Nucleus accumbens (tissue), 56 donors: ENCODE measurements around the gene RDH13.

ENCODE experiments used
- DNase-seq, 56 donors: peaks; one replicate each; lab custom pipeline; 2025; lab: John Stamatoyannopoulos, UW

Gene RDH13

DNA sequence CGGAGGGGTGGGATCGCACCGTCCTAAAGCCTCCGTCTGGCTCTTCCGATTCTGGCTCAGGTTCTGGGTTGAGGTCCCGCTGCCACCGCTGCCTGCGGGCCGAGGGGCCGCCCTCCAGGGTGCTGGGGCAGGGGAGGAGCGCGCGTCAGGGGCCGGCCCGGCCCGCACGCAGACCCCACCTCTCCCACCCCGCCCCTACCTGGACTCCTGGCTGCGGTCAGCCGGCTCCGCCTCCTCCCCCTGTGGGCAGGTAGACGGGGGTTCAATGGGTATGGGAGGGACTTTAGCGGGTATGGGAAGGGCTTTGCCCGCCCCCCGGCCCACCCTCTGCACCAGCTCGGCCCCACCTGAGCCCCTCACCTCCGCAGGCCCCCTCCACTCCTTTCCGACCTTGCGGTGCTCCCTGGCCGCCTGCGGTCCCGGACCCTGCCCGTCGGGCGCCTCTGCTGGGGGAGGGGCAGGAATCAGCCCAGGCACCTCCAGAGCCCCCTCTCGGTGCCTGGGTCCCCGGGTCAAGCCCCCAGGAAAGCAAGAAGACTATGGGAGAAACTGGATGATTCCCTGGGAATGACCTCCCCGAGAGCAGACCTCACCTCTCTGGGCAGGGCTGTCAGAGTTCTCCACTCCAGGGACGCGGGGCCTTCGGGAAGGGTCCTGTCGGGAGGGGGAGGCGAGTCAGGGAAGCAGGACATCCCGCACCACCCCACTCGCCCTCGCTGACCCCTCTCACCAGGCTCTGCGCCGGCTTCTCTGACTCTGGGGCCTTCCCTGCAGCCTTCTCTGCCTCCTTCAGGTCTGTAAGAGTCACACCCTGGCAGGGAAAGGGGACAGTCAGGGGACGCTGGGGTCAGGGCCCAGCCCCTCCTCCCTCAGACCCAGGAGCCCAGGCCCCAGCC lies 29.7 kb upstream of the RDH13 start:
- DNase-seq: no peak

DNA sequence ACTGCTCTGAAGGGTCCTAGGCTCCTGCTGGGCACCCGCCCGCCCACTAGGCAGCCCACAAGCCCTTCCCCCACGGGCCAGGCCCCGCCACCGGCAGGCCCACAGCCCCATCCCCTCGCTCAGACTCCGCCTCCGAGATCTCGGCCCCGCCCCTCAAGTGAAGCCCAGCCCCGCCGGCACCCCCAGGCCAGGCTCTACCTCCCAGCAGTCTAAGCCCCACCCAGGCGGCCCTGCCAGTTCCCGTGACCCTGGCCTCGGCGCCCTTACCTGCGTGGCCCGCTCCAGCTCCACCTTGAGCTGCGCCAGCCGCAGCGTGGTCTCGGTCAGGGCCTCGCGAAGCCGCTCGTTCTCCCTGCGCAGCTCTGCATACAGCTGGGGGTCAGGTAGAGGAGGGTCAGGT lies 29.0 kb upstream of the RDH13 start:
- DNase-seq: no peak

GRCh38 chr19:55091126-55091910 lies 28.4 kb upstream of the RDH13 start:
- no peak for DNase-seq

DNA sequence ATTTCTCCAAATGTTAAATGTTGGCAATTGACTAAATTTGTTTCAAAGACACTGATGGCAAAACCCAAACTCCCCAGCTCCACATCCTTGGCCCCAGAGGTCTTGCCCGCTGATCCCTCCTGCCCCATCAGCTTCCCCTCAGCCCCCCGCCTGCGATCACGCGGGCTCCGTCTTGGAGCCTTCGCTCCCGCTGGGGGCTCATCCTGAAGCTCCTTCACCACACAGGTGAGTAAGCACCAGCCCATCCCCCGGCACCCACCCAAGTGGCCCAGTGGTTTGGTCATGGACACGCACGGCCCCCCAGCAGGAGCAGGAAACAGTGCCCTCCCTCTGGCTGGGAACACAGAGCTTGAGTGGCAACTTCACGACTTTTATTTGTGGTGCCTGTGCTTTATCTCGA lies 27.6 kb upstream of the RDH13 start:
- DNase-seq: no peak

DNA sequence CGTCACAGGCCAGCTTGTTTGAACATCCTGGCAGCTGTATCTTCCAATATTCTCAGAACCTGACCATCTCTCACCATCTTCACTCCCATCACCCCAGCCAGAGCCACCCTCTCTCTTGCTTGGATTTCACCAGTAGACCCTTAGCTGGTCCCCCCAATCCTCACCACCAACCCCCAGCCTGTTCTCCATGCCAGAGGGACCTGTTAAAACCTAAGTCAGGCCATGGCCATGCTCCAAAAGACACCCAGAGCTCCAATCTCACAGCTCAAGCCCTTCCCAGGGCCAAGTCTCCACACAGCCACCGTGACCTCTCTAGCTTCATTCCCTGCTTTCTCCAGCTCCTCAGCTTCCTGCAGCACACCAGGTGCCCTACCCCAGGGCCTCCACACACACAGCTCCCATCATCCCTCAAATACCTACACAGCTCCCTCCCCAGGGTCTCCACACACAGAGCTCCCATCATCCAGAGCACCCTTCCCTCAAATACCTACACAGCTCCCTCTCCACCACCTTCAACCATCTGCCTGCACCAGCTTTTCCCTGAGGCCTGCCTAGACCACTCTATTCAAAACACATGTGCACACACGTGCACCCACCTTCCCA lies 26.5 kb upstream of the RDH13 start:
- no peak for DNase-seq

DNA sequence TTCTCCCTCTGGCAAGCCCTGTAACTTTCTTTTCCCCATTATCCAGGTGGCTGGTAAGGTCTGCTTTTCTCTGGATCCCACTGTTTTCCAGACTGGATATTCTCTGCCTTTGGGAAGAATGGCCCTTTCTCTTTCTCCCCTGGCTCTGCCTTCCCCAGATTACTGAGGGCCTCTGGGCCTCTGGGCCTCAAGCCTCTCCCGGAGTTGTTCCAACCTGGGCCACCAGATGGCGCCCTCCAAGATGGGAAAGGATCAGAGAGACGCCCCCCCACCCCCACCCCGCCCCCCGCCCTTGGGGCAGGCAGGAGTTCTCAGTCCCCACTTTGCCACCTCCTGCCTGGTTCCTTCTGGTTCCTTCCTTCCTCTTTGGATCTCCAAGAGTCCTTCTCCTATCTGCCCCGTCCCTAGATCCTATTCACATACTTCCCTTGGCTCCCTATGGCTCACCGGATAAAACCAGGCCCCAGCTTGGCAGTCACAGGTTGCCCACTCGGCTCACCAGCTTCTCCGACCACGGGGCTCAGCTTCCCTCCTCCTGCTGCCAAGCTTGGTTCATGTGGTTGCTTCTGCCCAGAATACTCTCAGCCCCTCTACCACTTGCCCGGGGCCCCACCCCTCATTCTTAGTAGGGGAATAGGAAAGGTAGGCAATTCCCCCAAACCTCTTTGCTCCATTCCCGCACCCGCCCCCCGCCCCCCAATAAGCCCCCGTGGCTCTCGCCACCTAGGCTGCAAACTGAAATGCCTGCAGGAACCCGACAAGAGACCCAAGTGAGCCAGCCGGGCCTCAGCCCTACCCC lies 25.8 kb upstream of the RDH13 start:
- DNase-seq: peak in 45 of 56 donors; percentile 1 to 82 (median 34)

DNA sequence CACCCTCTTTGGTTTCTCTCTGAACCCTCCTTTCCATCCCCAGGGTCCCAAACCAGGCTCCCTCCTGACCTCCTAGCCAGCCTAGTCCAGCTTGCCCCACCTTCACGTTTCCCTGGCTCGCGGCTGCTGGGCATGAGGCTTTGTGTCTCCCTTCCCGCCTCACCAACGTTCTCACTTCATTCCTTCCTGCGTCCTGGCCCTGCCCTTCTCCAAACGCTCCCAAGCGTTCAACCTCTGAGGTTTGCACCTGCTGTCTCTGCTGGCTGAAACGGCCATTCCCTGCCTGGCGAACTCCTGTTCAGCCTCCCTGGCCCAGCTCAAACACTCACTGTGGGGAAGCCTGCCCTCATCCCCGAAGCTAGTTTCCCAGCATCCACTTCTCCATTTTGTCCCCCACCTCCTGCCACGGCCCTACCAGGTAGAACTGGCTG lies 25.1 kb upstream of the RDH13 start:
- no peak for DNase-seq

DNA sequence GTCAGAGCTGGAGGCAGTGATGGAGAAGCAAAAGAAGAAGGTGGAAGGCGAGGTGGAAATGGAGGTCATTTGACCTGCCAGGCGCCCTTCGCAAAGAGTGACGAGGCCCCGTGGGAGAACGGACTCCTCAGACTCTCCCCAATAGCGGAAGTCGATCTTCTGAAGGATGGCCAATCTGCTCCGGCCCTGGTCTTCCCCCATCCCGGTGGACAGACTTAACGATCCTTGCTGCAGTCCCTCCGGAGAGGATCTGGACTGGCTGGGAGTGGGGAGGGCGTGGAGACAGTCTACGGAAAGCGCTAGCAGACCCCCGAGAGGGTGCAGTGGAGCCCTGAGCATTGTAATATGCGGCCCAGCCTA lies 24.6 kb upstream of the RDH13 start:
- DNase-seq: no peak

GRCh38 chr19:55086730-55087541 lies 24.0 kb upstream of the RDH13 start:
- DNase-seq: peak in 52 of 56 donors; percentile 25 to 89 (median 66)

GRCh38 chr19:55085923-55086715 lies 23.2 kb upstream of the RDH13 start:
- DNase-seq: no peak

GRCh38 chr19:55084416-55084815 lies 21.5 kb upstream of the RDH13 start:
- no peak for DNase-seq

GRCh38 chr19:55083004-55083850 lies 20.3 kb upstream of the RDH13 start:
- DNase-seq: no peak

GRCh38 chr19:55082020-55082851 lies 19.3 kb upstream of the RDH13 start:
- peak in 1 of 56 donors; percentile 66 for DNase-seq

DNA sequence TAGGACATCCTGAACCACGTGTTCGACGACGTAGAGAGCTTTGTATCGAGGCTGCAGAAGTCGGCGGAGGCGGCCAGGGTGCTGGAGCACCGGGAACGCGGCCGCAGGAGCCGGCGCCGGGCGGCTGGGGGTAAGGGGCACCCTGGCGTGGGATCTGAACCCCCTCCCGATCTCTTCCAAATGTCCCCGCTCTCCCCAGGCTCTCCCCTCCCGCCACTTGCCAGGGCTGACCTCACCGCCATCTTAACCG lies 18.7 kb upstream of the RDH13 start:
- no peak for DNase-seq

- peak in 3 of 56 donors; percentile 12 to 30 (median 20) for DNase-seq
Measured at GRCh38 chr19:55080968-55081769, 18.2 kb upstream of the RDH13 start.
